Erythroblast (primary cell): ENCODE data around the gene THAP7.

Source experiments
- GATA1 ChIP-seq: IDR thresholded peaks from 2 replicates; pipeline ENCODE4 v1.6.1; 2011; ENCODE audit warnings: low read depth, mild to moderate bottlenecking, control low read depth, low read length, moderate library complexity
- POLR2A ChIP-seq: IDR thresholded peaks from 2 replicates; pipeline ENCODE4 v1.6.1; 2011; ENCODE audit warnings: mild to moderate bottlenecking, low read length

- TF ChIP-seq POLR2A (no peak), GATA1 (no peak)
Observed at GRCh38 chr22:21031545-21032036, 29.7 kb upstream of the THAP7 start.
